ENCODE data around the gene STN1.
A peak's percentile ranks its signal among the peaks of the same experiment; 100 is the strongest.

The STN1 gene

DNA sequence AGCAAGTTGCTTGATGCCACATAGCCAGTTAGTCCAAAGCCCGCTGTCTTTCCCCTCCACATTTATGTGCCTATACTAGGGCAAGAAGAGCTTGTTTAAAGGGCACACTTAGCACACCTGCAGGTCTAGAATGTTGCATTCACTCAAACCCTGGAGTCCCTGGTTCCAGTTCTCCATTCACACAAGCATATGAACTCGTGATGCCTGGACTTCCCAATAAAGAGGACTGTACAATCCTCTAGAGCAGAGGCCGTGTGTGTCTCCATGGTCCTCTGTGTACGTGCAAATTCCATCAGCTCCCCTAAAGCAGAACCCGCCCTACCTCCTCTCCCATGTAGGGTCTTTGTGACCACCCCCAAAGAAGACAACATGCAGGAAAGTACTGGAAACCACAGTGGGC, 59.6 kb downstream of the STN1 start:
- Histone ChIP-seq H3K27ac (no peak overlapping the region; the same call in 1 of the 2 replicates), H3K36me3 (ENCODE audit: insufficient read depth, low read length) (no peaks in the 10 kb centered on the region), H3K9ac (ENCODE audit: insufficient read length) (no peak overlapping the region), H3K4me3 (no peak overlapping the region), H3K9me3 (ENCODE audit: low read depth, low read length) (no peaks in the 10 kb centered on the region)
- DNase-seq (ENCODE audit: low read depth, low spot score), result no peak
- TF ChIP-seq FOXP2 (optimal IDR thresholded peaks at IDR 0.05; ENCODE audit: control extremely low read depth, extremely low read length, insufficient read depth) (no peak), EZH2 (IDR thresholded peaks at IDR 0.05) (no peak), POLR2AphosphoS5 (IDR thresholded peaks at IDR 0.05; ENCODE audit: borderline replicate concordance, low read depth, low read length) (no peak)

DNA sequence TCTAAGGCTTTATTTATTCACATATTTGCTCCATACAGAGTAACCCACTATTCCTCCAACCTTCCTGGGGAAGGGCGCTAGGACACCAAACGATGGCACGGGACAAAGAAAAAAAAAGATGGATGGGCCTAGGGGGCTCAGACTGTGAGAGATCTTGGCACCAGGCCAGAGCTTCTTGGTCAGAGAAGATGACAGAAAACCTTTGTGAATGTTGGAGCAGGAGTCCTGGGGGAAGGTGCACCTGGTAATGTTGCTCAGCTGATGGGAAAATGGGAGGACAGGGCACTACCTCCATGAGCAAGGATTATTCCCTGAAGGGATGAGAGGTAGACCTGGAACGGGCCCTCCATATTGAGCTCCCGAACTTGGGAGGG, 61.2 kb downstream of the STN1 start:
- TF ChIP-seq FOXP2 (optimal IDR thresholded peaks at IDR 0.05; ENCODE audit: control extremely low read depth, extremely low read length, insufficient read depth), result no peak
- no peak for TF ChIP-seq POLR2AphosphoS5 (IDR thresholded peaks at IDR 0.05; ENCODE audit: borderline replicate concordance, low read depth, low read length)
- TF ChIP-seq EZH2 (IDR thresholded peaks at IDR 0.05), result no peak
- Histone ChIP-seq H3K27ac (peak overlapping the region; percentile 50; the same call in 1 of the 2 replicates), H3K36me3 (ENCODE audit: insufficient read depth, low read length) (no peaks in the 10 kb centered on the region), H3K9me3 (ENCODE audit: low read depth, low read length) (no peaks in the 10 kb centered on the region), H3K9ac (ENCODE audit: insufficient read length) (no peak overlapping the region), H3K4me3 (peak overlapping the region; percentile 81; the same call in 1 of the 2 replicates)
- no peak for DNase-seq (ENCODE audit: low read depth, low spot score)

DNA sequence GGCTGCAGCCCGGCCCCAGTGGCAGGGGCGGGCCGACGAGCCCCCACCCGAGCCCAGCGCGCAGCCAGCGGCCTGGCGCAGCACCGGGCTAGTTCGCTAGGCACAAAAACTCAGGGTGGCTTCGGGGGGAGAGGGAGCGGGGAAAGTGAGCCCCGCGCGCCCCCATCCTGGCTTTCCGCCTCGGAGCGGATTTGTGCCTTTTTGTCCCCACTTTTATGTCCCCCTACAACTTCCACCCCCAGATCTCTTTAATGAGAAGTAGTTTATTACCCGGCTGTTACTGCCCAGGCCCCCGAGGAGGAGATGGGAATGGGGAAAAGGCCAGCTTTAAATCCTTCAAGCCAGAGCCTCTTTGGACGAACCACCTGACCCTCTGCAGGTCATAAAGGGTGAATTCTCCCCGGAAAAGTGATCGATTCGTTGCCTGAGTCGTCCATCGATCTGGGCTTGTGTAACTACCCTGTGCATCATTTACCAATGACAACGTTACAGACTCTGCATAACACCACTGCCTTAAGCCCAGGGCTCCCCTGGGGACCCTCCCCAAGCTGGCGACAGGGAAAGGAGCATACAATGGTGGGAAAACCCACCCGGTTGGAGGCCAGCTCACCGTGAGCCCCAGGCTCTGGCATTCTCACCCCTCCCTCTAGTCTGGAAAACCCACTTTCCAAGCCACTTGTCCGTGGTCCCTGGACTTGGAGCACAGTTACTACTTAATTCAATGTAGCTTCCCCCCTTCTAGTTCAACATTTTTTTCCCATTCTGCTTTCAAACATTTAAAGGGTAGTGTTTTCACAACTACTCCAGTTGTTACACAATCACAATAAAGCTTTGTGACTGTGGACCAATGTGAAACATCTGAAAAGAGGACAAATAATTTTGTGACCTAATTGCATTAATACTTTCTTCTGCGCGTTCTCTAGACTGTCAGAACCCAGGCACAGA, 61.9 kb downstream of the STN1 start:
- H3K9me3 ChIP-seq (ENCODE audit: low read depth, low read length), result no peaks in the 10 kb centered on the region
- H3K27ac ChIP-seq, result peak overlapping the region; percentile 50; the same call in 1 of the 2 replicates
- peak overlapping the region; percentile 59 for H3K9ac ChIP-seq (ENCODE audit: insufficient read length)
- peak overlapping the region; percentile 81 for H3K4me3 ChIP-seq
- TF ChIP-seq FOXP2 (optimal IDR thresholded peaks at IDR 0.05; ENCODE audit: control extremely low read depth, extremely low read length, insufficient read depth) (no peak), EZH2 (IDR thresholded peaks at IDR 0.05) (no peak), POLR2AphosphoS5 (IDR thresholded peaks at IDR 0.05; ENCODE audit: borderline replicate concordance, low read depth, low read length) (no peak)
- DNase-seq (ENCODE audit: low read depth, low spot score), result no peak
- H3K36me3 ChIP-seq (ENCODE audit: insufficient read depth, low read length), result no peaks in the 10 kb centered on the region

DNA sequence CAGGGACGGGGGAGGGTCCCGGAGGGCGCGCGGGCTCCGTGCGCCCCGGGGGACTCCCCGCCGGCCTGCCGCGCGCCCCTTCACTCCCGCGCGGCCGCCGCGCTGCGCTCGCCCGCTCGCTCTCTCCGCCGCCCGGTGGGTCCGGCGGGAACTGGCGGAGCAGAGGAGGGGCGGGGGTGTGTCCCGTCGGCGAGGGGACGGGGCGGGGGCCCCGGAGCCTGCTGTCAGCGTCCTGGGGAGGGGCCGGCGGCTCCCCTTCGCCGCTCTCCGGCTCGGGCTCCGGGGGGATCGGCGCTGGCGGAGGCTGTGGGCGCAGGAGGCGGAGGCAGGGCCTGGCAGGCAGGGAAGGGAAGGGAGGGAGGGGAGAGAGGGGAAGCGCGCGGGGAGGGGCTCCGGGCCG, 62.6 kb downstream of the STN1 start, which contains the start of gene SH3PXD2A:
Gene SH3PXD2A (minus strand): TSS at position 153 of the 400 bp plus-strand sequence. CDS start 310 bp downstream, outside the sequence.
- Histone ChIP-seq H3K9ac (ENCODE audit: insufficient read length) (peak within 1 kb of the TSS; percentile 59), H3K4me3 (peak within 1 kb of the TSS; percentile 81), H3K36me3 (ENCODE audit: insufficient read depth, low read length) (no peaks in the 10 kb centered on the region), H3K27ac (0 out of 2 replicates have a peak within 1 kb of the TSS, but pooled peaks have one; percentile 50), H3K9me3 (ENCODE audit: low read depth, low read length) (no peaks in the 10 kb centered on the region)
- no peak for TF ChIP-seq EZH2 (IDR thresholded peaks at IDR 0.05)
- TF ChIP-seq POLR2AphosphoS5 (IDR thresholded peaks at IDR 0.05; ENCODE audit: borderline replicate concordance, low read depth, low read length), result no peak
- no peak for TF ChIP-seq FOXP2 (optimal IDR thresholded peaks at IDR 0.05; ENCODE audit: control extremely low read depth, extremely low read length, insufficient read depth)
- no peak for DNase-seq (ENCODE audit: low read depth, low spot score)

DNA sequence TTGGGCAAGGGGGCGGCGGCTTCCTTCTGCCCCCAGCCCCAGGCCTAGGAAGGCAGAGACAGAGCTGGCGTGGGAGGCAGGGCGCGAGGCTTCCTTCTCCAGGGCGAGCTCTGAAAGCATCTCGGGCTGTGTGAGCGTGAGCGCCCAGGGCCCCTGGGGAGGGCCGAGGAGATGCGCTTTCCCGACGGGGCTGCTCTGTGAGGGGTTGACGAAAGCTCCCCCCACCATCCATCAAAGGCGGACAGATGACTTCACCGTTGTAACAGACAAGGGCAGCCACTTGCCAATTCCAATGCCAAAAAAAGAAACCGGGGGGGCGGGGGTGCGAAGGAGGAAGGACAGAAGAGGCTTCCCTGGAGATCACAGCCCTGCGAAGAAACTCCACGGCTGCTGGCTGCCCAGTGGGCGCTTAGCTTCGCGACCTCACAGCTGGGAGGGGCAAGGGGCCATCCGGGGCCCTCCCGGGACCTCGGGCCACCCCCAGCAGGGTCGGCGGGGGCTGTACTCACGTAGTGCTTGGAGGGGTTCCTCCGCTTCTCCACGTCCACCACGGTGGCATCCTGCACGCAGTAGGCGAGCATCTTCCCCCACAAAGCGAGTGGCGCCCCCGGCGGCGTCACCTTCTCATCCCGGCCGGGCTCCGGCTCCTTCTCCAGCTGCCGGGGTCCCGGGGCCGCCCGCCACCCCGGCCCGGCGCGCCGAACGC, 63.1 kb downstream of the STN1 start:
- DNase-seq (ENCODE audit: low read depth, low spot score), result no peak
- no peaks in the 10 kb centered on the region for H3K36me3 ChIP-seq (ENCODE audit: insufficient read depth, low read length)
- TF ChIP-seq POLR2AphosphoS5 (IDR thresholded peaks at IDR 0.05; ENCODE audit: borderline replicate concordance, low read depth, low read length), result no peak
- no peak for TF ChIP-seq EZH2 (IDR thresholded peaks at IDR 0.05)
- H3K9me3 ChIP-seq (ENCODE audit: low read depth, low read length), result no peaks in the 10 kb centered on the region
- H3K9ac ChIP-seq (ENCODE audit: insufficient read length), result peak overlapping the region; percentile 53
- H3K27ac ChIP-seq, result no peak overlapping the region
- peak overlapping the region; percentile 81 for H3K4me3 ChIP-seq

DNA sequence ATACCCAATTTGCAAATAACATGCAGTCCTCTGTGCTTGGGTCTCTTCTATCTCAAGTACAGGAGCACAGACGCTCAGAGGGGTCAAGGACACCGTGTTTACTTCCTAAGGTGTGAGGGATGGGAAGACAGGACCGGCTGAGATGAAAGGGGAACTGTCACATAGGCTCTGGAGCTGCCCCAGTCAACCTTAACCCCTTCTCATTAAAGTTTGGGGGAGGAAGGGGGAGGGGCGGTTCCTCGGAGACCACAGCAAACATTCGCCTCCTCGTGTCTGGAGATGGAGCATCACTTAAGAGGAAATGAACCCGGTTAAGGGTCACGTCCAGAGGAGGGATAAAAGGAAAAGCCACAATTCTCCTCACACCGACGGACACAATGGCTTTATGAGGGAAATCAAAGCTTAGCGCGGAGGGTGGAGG, 63.7 kb downstream of the STN1 start:
- Histone ChIP-seq H3K4me3 (peak overlapping the region; percentile 81), H3K36me3 (ENCODE audit: insufficient read depth, low read length) (no peaks in the 10 kb centered on the region), H3K9me3 (ENCODE audit: low read depth, low read length) (no peaks in the 10 kb centered on the region), H3K9ac (ENCODE audit: insufficient read length) (no peak overlapping the region), H3K27ac (no peak overlapping the region)
- no peak for TF ChIP-seq EZH2 (IDR thresholded peaks at IDR 0.05)
- no peak for DNase-seq (ENCODE audit: low read depth, low spot score)

DNA sequence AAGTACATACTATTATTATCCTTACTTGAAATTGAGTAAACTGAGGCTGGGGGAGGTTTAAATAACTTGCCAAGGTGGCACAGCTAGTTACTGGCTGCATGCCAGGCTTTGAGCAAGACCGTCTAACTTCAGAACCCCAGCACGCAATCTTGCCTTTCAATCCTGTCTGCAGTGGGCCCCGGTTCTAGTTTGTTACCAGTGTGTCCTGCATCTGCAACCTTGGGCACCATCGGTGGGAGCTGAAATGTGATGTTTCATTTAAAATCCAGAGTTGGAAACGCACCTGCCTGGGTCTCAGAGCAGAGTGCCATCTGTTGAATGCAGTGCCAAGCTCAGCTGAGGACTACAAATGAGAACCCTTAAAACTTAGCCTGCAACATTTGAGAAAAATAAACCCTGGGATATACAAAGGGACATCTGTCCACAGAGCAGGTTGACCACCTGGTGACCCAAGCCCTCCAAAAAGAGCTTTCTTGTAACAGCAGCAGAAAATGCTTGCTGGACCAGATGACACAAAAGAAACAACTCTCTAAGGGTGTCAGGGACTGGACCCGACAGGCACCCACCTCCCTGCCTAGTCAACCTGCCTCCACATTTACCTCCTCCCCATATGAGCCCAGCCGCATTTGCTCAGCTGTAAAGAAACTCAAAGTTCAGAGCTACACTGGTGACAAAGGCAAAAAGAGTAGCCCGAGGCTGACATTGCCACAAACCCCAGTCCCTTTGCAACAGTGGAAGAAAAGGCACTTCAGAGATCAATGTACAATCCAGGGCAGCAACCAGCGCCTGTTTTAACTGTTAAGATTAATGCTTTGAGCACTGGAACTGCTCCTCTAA, 64.3 kb downstream of the STN1 start:
- no peak for DNase-seq (ENCODE audit: low read depth, low spot score)
- H3K4me3 ChIP-seq, result peak overlapping the region; percentile 81
- no peak for TF ChIP-seq POLR2AphosphoS5 (IDR thresholded peaks at IDR 0.05; ENCODE audit: borderline replicate concordance, low read depth, low read length)
- TF ChIP-seq FOXP2 (optimal IDR thresholded peaks at IDR 0.05; ENCODE audit: control extremely low read depth, extremely low read length, insufficient read depth), result no peak
- TF ChIP-seq EZH2 (IDR thresholded peaks at IDR 0.05), result no peak
- H3K9ac ChIP-seq (ENCODE audit: insufficient read length), result no peak overlapping the region
- no peak overlapping the region for H3K27ac ChIP-seq
- no peaks in the 10 kb centered on the region for H3K9me3 ChIP-seq (ENCODE audit: low read depth, low read length)
- no peaks in the 10 kb centered on the region for H3K36me3 ChIP-seq (ENCODE audit: insufficient read depth, low read length)

DNA sequence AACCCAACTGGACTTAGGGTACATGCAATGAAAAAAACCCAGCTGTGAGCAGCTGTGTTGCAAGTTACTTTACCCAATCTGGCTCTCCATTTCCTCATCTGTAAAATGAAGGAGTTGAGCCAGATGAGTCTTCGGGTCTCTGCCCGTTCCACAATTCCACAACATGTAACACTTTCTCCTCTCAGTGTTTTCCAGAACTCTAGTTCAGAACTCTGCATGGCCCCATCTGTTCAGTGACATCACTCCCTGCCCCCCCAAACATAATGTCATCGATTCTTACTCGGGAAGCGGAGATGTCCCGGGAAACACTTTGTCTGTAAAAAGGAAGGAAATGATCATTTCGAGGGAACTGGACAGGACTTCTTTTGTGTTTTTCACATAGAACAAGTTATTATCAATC, 65.1 kb downstream of the STN1 start:
- no peak for DNase-seq (ENCODE audit: low read depth, low spot score)
- Histone ChIP-seq H3K4me3 (peak overlapping the region; percentile 81), H3K9me3 (ENCODE audit: low read depth, low read length) (no peaks in the 10 kb centered on the region), H3K36me3 (ENCODE audit: insufficient read depth, low read length) (no peaks in the 10 kb centered on the region), H3K9ac (ENCODE audit: insufficient read length) (no peak overlapping the region), H3K27ac (no peak overlapping the region)
- no peak for TF ChIP-seq FOXP2 (optimal IDR thresholded peaks at IDR 0.05; ENCODE audit: control extremely low read depth, extremely low read length, insufficient read depth)
- TF ChIP-seq POLR2AphosphoS5 (IDR thresholded peaks at IDR 0.05; ENCODE audit: borderline replicate concordance, low read depth, low read length), result no peak
- TF ChIP-seq EZH2 (IDR thresholded peaks at IDR 0.05), result no peak
